Stimulated activated CD4-positive, alpha-beta T cell treated with anti-CD3 and anti-CD28 coated beads, Interleukin-12 subunit alpha, Interleukin-12 subunit beta, amount 100 ng/mL, for 48 hours (primary cell): Measurements from ENCODE around the gene CTBP2.

Experiments used
- DNase-seq, 3 donors: peaks; one replicate each; pipeline ENCODE4 v3.0.0-alpha.2; 2020; ENCODE audit warnings: low read depth in 2 of 3, low spot score in 1 of 3

Gene CTBP2

DNA sequence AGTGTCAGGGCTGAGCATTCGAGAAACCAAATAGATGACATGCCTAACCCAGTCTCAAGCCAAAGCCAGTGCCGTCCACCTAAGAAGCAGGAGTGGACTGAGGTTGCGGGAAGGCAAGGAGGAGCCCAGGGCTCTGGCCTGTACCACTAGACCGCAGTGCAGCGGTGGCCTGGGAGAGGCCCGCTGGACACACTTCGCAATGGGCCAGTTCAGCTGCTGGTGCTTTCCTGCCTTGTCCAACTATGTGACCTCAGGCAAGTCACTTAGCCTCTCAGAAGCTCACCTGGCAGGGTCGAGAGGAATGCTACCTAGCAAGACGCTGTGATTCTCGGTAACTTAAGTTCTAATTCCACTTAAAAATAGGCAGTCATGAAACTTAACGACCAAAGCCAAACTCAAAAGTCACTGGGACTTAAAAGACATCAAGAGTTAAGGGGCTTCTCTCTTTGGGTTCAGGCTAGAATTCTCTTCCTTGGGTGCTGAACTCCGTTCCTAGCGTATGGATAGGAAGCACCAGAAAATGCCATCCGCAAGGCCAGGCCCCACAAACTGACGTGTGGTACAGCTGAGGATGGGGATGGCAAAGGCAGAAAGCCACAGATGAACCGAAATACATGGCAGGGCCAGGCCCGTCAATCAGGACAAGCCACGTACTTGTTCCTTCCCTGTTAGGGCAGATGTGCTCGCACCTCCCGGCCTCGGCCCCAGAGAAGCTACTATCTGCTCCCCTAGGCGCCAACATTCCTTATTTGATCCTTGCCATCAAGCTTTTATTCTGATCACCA is 34.2 kb downstream of the CTBP2 start:
- no peak for DNase-seq

- no peak for DNase-seq
These were observed 35.5 kb downstream of the CTBP2 start for GRCh38 chr10:125124907-125125306.

- DNase-seq = no peak
These were observed 36.3 kb downstream of the CTBP2 start for GRCh38 chr10:125124115-125124487.

GRCh38 chr10:125123476-125124114 is 36.8 kb downstream of the CTBP2 start:
- no peak for DNase-seq

- DNase-seq = no peak
These were observed 37.8 kb downstream of the CTBP2 start for GRCh38 chr10:125122566-125122965.

- DNase-seq = no peak
These were observed 39.4 kb downstream of the CTBP2 start for GRCh38 chr10:125121003-125121402.

DNA sequence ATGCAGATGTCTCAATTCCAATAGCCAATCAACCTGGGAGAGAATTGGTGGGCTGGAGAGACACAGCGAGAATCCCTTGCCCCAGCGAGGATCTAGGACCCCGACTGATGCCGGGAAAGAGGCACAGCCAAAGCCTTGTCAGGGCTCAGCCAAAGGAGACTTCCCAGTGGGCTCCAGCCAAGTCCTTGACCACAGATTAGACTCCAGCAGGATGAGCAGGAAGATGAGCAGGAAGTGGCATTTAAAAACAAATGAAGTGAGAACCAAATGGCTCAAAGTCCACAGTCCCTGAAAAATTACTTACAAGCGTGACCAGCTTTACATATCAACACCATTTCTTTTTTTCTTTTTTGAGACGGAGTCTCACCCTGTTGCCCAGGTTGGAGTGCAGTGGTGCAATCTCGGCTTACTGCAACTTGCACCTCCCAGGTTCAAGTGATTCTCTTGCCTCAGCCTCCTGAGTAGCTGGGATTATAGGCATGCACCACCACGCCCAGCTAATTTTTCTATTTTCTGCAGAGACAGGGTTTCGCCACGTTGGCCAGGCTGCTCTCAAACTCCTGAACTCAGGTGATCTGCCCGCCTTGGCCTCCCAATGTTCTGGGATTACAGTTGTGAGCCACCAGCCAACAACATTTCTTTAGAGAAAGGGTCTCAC is 40.2 kb downstream of the CTBP2 start:
- DNase-seq = no peak

DNA sequence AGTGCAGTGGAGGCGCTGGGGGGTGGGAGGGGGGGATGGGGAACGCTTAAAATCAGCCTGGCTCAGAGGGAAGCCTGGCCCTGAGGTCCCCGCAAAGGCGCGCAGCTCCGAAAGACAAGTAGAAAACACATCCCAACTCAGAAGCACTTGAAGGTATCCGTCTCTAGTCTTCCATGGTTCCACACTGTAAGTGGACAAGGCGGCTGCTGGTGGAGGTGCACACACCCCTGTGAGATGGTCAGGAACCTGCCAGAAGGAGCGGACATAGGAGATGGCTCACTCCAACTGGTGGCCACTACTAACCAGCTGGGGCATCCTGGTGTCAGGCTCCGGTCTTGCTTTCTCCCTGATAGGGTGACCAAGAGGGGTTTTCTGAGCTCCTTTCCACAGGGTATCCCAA is 41.7 kb downstream of the CTBP2 start:
- no peak for DNase-seq

DNA sequence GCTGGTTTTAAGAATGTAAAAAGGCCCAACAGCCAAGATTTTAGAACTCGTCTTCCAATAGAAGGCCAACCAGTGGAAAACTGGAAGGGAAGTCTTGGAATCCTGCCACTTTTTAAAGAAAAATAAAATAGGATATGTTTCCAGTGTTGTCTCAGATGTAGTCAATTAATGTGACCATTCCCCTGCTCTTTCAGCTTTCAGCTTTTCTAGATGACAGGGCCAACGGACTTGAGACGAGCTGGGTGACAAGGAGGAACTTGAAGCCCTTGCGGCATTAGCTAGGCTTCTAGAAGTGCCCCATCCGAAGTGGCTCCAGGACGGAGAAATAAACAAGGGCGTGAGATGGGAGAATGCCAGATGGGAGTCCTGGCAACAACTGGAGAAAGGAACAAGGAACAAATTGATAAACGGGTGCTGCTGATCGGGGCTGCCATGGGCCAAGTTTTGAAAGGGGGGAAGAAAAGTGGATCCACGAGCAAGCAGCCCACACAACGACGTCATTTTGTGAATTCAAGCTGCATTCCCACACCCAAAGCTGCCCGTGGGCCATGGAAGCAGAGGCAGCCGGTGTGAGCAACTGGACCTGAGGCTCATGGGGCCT is 42.3 kb downstream of the CTBP2 start:
- DNase-seq = no peak

DNA sequence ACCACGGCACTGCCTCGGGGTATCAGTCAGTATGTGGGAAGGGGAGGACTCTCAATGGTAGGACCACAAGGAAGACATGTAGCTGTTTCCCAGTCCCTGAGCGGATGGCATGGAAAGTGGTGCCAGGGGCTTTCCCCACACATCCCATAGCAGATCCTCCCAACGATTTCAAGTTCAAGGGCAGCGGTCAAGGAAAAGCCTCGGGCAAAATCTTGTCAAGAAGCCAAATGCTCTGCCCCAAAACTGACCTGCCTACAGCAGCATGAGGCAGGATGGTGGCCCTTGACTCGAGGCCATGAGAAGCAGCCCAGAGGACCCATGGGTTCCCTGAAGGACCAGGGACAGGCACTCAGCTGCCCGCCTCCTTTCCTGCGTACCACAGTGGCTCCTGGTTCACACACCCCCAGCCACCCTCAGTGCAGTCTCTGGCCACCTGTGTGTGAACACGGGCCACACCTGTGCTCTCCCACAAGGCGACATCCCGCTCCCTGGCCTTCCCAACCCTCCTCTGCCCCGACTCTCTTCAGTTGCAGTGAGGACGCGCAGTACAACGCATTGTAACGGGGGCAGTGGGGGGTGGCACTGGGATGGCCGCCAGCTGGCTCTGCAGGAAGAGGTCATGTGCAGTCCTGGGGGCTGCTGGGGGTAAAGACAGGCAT is 43.6 kb downstream of the CTBP2 start:
- no peak for DNase-seq

DNA sequence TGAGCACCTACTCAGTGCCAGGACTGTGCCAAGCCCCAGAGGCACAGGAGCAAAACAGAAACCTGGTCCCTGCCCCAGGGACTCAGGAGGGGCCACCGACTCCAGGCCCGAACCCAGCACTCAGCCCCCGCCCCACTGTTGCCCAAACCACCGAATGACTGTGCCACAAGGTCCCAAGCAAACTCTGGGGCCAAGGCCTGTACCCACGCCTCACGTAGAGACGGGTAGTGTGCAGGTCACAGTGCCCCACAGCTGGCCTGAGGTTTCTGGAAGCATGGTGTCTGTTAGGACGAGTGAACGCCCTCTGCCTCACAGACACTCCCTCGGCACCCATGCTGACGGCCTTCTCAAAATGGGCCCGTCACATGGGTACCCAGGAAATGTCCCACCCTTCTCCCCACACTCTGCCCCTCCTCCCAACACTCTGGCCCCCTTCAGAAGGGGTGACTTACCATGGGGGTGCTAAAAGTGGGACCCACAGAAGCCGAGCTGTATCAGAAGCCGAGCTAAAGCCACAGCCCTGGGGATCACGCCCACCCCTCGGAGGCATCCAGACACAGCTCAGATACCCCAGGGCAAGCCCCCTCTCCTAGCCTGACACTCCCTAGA is 44.2 kb downstream of the CTBP2 start:
- no peak for DNase-seq

DNA sequence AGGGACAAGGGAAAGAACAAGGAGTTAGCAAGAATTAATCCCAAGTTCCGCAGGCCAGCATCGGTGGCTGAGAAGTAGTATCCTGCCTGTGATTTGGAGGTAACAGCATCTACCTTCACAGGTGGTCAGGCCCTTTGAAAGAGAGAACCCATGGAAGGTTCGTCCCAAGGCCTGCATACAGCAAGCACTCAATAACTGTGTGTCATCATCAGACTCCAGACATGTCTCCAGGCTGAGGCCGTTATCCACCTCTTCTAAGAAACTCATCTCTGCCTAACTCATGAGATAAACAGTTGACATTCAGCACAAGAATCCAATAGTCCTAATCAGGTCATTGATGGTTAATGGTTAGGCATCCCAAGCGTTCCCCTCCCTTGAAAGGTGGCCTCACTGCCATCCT is 45.0 kb downstream of the CTBP2 start:
- no peak for DNase-seq

GRCh38 chr10:125114761-125115391 is 45.5 kb downstream of the CTBP2 start:
- no peak for DNase-seq

- DNase-seq = no peak
These were observed 46.5 kb downstream of the CTBP2 start for GRCh38 chr10:125113691-125114371.

DNA sequence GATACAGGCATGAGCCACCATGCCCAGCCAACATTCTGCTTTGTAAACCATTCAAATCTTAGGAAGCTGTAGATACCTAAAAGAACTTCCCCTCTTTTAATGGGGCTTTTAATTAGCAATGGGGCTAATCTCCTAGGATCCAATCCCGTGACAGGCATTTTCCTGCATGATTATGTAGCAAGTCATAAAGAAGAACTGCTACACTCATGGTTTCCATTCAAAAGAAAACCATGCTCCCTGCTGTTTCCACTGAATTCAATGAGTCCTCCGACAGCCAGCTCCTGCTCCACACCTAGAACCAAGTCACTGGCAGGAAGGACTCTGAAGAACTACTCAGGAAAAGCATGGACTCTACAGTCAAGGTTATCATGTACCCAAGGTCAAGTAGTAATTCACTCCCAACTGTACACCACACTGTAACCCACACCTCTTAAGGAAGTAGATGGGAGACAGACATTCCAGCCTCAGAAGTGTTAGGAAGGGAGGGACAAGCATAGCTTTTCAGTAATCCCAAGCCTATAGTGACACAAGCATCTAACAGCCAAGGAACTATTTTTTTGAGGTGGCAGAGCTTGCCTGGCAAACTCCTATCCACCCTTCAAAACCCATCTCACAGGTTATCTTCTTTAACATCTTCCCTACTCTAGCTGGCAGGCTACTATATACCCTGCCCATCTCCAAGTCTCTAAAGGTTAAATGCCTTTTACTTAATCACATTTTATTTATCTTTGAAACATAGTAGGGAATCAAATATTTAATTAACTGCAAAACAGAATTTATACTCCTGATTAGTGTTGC is 47.5 kb downstream of the CTBP2 start:
- DNase-seq = no peak

GRCh38 chr10:125111118-125111727 is 49.1 kb downstream of the CTBP2 start:
- no peak for DNase-seq

DNA sequence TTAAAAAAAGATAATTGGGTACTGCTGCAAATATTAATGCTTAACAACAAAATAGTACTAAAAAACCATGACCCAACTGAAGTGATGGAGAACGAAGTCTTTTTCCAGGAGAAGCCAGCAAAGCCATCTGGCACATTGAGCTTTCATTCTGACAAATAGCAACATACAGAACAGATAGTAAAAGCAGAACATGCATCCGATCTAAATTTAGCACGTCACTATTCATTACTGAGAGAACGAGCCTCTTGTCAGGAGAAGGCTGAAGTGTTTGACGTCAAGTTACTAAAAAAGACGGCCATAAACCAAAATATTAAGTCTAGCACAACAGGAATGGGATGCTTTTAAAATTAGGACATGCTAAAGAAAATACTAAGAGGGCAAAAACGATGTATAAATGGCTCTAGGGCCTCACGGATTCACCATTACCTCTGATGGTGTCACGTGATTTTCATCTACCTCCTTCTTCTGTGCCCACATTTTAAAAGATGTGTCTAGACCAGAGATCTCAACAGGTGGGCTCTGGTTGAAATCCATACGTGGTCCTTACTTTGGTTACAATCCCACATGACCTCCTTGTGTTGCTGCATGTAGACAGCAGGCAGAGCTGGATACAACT is 52.3 kb downstream of the CTBP2 start:
- DNase-seq = no peak
